NCI-H1930 (cell line): ENCODE measurements around the gene ATP5F1E.

ENCODE experiments used
- DNase-seq, 2 experiments: peaks; one replicate each; lab custom pipeline; 2025; lab: John Stamatoyannopoulos, UW

The ATP5F1E gene

GRCh38 chr20:59032023-59032712 lies at the start of gene ATP5F1E:
Gene ATP5F1E (minus strand): TSS chr20:59032335. CDS start chr20:59032251, 84 bp downstream.
- DNase-seq = peak; percentile 97 to 98

GRCh38 chr20:59081036-59081435 lies 48.9 kb upstream of the ATP5F1E start:
- DNase-seq = no peak

- DNase-seq = no peak
Measured at GRCh38 chr20:59078231-59078630, 46.1 kb upstream of the ATP5F1E start.

GRCh38 chr20:59077705-59078104 lies 45.6 kb upstream of the ATP5F1E start:
- no peak for DNase-seq

- no peak for DNase-seq
Measured at GRCh38 chr20:59075934-59076508, 43.9 kb upstream of the ATP5F1E start.

GRCh38 chr20:59074456-59074855 lies 42.3 kb upstream of the ATP5F1E start:
- no peak for DNase-seq

- DNase-seq = no peak
Measured at GRCh38 chr20:59073582-59073981, 41.4 kb upstream of the ATP5F1E start.

- no peak for DNase-seq
Measured at GRCh38 chr20:59071216-59071615, 39.1 kb upstream of the ATP5F1E start.

- no peak for DNase-seq
Measured at GRCh38 chr20:59069026-59069425, 36.9 kb upstream of the ATP5F1E start.

- DNase-seq = no peak
Measured at GRCh38 chr20:59068534-59068933, 36.4 kb upstream of the ATP5F1E start.

- DNase-seq = peak; percentile 86 to 88
Measured at GRCh38 chr20:59064214-59064722, 32.1 kb upstream of the ATP5F1E start.

- peak; percentile 25 to 65 for DNase-seq
Measured at GRCh38 chr20:59063358-59064213, 31.5 kb upstream of the ATP5F1E start.

- peak; percentile 39 to 47 for DNase-seq
Measured at GRCh38 chr20:59062081-59062480, 29.9 kb upstream of the ATP5F1E start.

GRCh38 chr20:59055302-59055701 lies 23.2 kb upstream of the ATP5F1E start:
- DNase-seq = no peak

GRCh38 chr20:59051666-59052185 lies 19.6 kb upstream of the ATP5F1E start:
- no peak for DNase-seq

GRCh38 chr20:59050437-59050836 lies 18.3 kb upstream of the ATP5F1E start:
- DNase-seq = no peak

- no peak for DNase-seq
Measured at GRCh38 chr20:59048681-59049030, 16.5 kb upstream of the ATP5F1E start.

- no peak for DNase-seq
Measured at GRCh38 chr20:59047938-59048680, 16.0 kb upstream of the ATP5F1E start.

- DNase-seq = no peak
Measured at GRCh38 chr20:59046862-59047261, 14.7 kb upstream of the ATP5F1E start.

GRCh38 chr20:59044796-59045195 lies 12.7 kb upstream of the ATP5F1E start:
- no peak for DNase-seq

GRCh38 chr20:59044295-59044694 lies 12.2 kb upstream of the ATP5F1E start:
- DNase-seq = no peak

- no peak for DNase-seq
Measured at GRCh38 chr20:59043698-59044097, 11.6 kb upstream of the ATP5F1E start.
